Duodenal mucosa (tissue), 2 donors: Measurements from ENCODE around the gene MYCN.
"Not testable (repeated sequence)": the region's sequence is repeated elsewhere in the genome, so short reads cannot be mapped to it uniquely, and the experiment has no call there.

Experiments used
- H3K27ac ChIP-seq: one replicate; pipeline ENCODE4 v1.7.0; 2013; ENCODE audit warnings: low read depth, low read length
- H3K27me3 ChIP-seq, 2 donors: one replicate each; pipeline ENCODE4 v1.7.0; 2013; ENCODE audit warnings: low read length in 2 of 2, control low read depth in 1 of 2; ENCODE audit not compliant: insufficient read depth in 2 of 2, control insufficient read depth in 1 of 2
- H3K36me3 ChIP-seq, 2 donors: one replicate each; pipeline ENCODE4 v1.7.0; 2013; ENCODE audit warnings: low read length in 2 of 2, control low read depth in 1 of 2; ENCODE audit not compliant: insufficient read depth in 2 of 2, control insufficient read depth in 1 of 2
- H3K4me1 ChIP-seq, 2 donors: one replicate each; pipeline ENCODE4 v1.7.0; 2013; ENCODE audit warnings: low read length in 2 of 2, control low read depth in 1 of 2; ENCODE audit not compliant: insufficient read depth in 2 of 2, control insufficient read depth in 1 of 2
- H3K4me3 ChIP-seq, 2 donors: one replicate each; pipeline ENCODE4 v1.7.0; 2013; ENCODE audit warnings: low read length in 2 of 2, low read depth in 1 of 2
- H3K9ac ChIP-seq, 2 donors: one replicate each; pipeline ENCODE4 v1.7.0; 2013; ENCODE audit warnings: low read length in 2 of 2, low read depth in 1 of 2
- H3K9me3 ChIP-seq, 2 donors: one replicate each; pipeline ENCODE4 v1.7.0; 2013; ENCODE audit warnings: low read length in 2 of 2, control low read depth in 1 of 2; ENCODE audit not compliant: control insufficient read depth in 1 of 2

The MYCN gene

DNA sequence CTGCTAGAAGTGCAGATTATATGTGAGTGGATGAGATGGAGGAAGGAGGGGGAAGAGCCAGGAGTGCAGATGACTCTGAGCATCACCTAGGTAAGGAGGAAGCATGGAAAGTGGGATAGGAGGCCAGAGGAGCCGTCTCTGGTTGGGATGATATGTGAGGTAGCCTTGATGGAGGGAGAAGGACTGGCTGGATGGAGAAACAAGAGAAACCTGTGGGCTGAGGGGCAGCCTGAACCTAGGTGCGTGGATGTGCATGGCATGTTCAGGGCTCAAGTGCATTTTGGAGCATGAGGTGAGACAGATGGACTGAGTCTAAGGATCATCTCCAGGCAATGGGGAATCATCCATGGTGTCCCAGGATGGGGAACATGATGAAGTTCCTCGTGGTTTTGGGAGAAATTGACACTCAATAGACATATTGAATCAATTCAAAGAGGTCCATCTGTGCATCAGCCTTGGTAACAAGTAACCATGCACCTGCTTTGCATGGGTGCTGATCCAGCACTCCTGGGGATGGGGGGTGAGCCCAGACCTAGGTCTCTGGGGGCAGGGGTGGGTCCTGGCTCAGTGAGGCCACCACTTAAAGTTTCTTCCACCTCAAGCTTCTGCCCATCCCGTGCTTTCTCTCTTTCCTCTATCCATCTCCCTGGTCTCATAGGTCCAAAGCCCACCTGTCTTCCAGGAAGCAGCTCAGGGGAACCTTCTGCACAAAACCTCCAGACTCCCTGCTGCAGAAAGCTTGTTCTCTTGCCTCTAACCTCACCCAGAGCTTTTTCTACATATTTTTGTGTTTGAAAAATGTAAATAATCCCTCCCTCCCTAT lies 19.2 kb downstream of the MYCN start:
- Histone ChIP-seq H3K9me3 (no peaks in the 10 kb centered on the region), H3K4me3 (no peak overlapping the region), H3K9ac (no peak overlapping the region), H3K4me1 (no peaks in the 10 kb centered on the region), H3K27me3 (no peaks in the 10 kb centered on the region), H3K27ac (no peak overlapping the region), H3K36me3 (no peaks in the 10 kb centered on the region)

DNA sequence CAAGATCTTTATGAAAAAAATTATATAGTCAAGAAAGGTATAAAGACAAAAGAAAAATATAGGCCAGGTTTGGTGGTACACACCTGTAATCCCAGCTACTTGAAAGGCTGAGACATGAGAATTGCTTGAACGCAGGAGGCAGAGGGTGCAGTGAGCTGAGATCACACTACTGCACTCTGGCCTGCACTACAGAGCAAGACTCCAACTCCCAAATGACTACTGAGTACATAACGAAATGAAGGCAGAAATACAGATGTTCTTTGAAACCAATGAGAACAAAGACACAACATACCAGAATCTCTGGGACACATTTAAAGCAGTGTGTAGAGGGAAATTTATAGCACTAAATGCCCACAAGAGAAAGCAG lies 19.8 kb downstream of the MYCN start:
- H3K9ac ChIP-seq, H3K4me1 ChIP-seq, H3K4me3 ChIP-seq, H3K36me3 ChIP-seq, H3K27ac ChIP-seq, H3K27me3 ChIP-seq, H3K9me3 ChIP-seq: not testable (repeated sequence)

DNA sequence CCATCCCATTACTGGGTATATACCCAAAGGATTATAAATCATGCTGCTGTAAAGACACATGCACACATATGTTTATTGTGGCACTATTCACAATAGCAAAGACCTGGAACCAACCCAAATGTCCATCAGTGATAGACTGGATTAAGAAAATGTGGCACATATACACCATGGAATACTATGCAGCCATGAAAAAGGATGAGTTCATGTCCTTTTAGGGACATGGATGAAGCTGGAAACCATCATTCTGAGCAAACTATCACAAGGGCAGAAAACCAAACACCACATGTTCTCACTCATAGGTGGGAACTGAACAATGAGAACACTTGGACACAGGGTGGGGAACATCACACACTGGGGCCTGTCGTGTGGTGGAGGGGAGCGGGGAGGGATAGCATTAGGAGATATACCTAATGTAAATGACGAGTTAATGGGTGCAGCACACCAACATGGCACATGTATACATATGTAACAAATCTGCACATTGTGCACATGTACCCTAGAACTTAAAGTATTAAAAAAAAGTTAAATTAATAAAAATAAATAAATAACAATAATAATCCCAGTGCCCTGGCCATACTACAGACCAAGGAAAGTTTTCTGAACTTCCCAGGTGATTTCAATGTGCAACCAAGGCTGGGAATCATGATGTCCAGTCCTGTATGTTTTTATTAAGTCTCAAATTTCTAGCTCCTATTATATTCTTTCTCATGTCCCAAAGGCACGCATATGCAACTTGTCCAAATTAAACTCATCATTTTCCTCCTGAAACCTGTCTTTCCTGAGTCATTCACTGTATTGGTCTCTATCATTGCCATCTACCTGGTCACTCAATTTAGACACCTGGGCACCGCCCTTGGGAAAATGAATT lies 23.0 kb downstream of the MYCN start:
- H3K27ac ChIP-seq, H3K9me3 ChIP-seq, H3K4me3 ChIP-seq, H3K27me3 ChIP-seq, H3K9ac ChIP-seq, H3K36me3 ChIP-seq, H3K4me1 ChIP-seq: not testable (repeated sequence)

DNA sequence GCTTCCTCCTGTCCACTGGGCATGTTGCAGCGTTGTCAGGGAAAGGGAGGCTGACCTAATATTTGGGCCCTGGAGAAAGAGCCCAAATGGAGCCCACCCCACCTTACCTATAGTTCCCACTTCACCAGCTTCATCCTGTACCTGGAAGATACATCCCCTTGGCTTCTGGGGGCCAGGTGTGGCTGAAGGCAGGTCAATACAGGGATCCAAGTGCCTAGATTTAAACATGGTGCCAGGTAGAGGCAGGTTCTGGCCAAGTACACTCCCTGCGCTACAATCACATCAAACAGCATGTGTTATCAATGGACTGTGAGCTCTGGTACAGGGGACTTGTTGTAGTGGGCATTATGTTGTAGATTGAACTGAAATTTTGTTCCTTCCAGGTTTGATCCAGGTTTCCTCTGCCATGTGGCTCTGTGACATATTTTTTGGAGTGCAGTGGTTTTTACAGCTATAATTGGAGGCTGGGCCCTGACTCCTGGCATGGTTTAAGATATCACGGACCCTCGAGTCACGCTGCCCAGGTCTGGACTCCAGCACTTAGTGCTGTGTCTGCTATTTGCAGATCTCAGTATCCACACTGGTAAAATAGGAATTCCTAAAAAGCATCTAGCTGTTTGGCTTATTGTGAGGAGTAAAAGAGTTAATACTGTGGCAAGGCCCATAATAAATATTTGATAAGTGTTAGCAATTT lies 23.8 kb downstream of the MYCN start:
- Histone ChIP-seq H3K9me3 (no peaks in the 10 kb centered on the region), H3K4me3 (no peak overlapping the region), H3K36me3 (no peaks in the 10 kb centered on the region), H3K4me1 (no peaks in the 10 kb centered on the region), H3K27ac (no peak overlapping the region), H3K9ac (no peak overlapping the region), H3K27me3 (no peaks in the 10 kb centered on the region)

DNA sequence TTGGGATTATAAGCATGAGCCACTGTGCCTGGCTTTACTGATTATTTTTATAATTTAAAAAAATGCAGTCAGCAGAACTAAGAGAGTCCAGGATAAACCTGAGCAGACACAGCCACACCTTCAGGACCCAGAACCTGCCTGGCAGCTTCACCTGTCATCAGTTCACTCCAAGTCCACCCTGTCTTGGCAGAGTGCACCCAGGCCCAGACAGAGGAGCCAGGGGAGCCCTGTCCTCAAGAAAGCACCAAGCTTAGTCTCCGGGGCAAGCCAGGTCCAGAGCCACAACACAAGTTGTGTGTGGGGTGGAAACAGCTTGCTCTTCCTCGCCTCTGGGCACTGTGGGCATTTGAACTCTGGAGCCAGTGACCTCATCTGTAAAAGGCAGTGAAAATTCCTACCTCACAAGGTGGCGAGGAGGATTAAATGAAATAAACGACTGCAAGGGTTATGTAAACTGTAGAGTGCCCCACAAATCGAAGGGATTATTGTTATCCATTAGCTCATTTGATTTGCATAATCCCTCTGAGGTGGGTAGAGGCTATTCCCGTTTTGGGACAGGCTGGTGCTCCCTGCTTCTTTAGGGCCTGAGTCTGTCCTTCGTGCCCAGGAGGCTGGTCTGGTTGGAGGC lies 24.7 kb downstream of the MYCN start:
- Histone ChIP-seq H3K27me3 (no peaks in the 10 kb centered on the region), H3K36me3 (no peaks in the 10 kb centered on the region), H3K9ac (no peak overlapping the region), H3K27ac (no peak overlapping the region), H3K4me1 (no peaks in the 10 kb centered on the region), H3K4me3 (no peak overlapping the region), H3K9me3 (no peaks in the 10 kb centered on the region)

DNA sequence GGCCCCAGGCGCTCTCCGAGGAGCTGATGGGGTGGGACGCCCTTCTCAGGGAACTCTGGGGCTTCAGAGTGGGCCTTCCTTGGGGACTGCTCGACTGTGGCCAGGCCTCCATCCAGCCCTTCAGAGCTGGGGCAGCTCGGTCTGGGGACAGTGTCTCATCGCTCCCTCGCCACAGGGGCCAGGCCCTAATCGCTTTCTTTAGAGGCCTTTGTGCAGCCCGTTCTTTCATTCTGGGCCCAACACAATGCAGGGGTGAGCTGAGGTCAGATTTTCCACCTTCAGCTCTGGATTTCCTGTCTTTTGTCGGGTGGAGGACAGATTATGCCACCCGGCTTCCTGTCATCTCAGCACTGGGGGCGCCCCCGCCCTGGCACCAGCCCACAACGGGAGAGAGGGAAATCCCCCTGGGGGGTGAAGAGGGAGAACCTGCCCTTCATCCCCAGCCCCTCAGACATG lies 25.2 kb downstream of the MYCN start:
- Histone ChIP-seq H3K9ac (no peak overlapping the region), H3K4me3 (no peak overlapping the region), H3K4me1 (no peaks in the 10 kb centered on the region), H3K36me3 (no peaks in the 10 kb centered on the region), H3K9me3 (no peaks in the 10 kb centered on the region), H3K27ac (no peak overlapping the region), H3K27me3 (no peaks in the 10 kb centered on the region)

DNA sequence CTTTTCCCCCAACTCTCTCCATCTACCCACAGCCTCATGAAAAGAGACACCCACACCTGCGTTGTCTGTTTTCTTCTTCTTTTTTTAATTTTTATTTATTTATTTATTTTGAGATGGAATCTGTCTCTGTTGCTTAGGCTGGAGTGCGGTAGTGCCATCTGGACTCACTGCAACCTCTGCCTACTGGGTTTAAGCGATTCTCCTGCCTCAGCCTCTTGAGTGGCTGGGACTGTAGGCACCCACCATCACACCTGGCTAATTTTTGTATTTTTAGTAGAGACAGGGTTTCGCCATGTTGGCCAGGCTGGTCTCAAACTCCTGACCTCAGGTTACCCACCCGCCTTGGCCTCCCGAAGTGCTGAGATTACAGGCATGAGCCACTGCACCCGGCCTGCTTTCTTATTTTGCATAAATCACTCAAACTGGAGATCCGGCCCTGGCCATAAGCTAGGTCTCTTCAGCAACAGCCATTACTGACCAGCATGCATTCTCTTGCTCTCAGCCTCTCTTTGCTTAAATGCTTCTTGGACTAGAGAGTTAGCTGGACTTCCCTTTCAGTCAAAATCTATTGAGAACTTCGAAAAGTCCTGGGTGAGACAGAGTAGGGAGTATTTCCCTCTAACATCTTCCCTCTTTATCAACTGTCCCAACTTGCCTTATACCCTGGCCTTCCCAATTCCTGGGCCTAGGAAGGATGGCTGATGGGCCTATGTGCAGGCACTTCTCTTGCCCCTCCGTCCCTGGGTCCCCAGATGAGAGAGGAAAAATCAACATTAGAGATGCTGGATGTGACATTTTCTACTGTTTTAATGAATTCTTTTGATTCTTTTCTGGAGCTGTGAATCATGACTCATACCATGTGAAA lies 27.3 kb downstream of the MYCN start:
- Histone ChIP-seq H3K9me3 (no peaks in the 10 kb centered on the region), H3K27ac (no peak overlapping the region), H3K9ac (no peak overlapping the region), H3K27me3 (no peaks in the 10 kb centered on the region), H3K4me3 (no peak overlapping the region), H3K36me3 (no peaks in the 10 kb centered on the region), H3K4me1 (no peaks in the 10 kb centered on the region)

DNA sequence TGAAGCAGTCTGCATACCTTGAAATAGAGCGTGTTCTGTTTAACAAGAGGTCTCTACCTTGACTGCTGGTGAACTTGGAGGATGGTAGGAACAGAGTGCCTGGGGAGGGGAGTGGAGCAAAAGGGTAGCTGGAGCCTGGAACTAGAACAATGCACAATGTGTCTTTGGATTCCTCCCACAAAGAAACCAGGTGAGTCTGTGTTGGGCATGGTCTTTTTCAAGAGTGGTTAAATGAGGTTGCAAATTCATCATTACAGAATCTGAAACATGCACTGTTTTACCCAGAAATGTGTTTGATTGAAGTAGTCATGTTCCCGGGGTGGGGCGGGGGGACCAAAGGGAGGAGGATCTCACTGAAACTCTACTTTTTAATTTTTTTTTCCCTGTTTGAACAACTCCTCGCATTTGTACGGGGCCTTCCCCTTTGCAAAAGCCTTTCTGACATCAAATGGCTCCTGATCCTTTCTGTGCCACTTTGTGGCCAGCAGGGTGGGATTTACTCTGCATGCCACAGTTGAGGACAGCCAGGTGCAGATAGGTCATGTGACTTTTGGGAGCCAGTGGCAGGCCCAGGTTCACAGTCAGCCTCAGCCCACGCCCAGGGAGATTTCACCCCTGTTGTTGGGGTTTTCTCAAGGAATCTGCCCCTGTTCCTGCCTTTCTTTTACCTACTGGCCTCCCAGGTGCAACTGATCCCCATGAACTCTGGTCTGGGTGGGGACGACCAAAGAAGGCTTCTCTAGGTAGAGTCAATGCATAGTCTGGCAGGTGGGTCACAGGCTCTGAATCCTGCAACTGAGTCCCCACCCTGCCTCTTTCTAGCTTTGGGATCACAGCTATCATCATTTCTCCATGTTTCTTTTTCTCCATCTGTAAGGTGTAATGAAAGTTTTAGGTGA lies 28.2 kb downstream of the MYCN start:
- H3K4me3 ChIP-seq: no peak overlapping the region
- H3K27me3 ChIP-seq: no peaks in the 10 kb centered on the region
- no peaks in the 10 kb centered on the region for H3K4me1 ChIP-seq
- no peaks in the 10 kb centered on the region for H3K36me3 ChIP-seq
- H3K9ac ChIP-seq: no peak overlapping the region
- no peaks in the 10 kb centered on the region for H3K9me3 ChIP-seq
- no peak overlapping the region for H3K27ac ChIP-seq

DNA sequence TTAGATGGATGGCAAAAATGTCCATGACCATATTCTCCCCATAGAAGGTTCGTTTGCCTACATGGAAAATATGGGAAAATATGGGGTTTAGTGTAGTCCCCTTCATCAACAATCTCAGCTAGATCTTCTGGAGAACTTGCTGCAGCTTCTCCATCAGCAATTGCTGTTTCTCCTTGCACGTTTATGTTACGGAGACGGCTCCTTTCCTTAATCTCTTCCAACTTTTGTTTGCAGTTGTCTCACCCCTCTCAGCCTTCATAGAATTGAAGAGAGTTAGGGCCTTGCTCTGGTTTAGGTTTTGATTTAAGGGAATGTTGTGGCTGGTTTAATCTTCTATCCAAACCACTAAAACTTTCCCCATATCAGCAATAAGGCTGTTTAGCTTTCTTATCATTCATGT lies 28.9 kb downstream of the MYCN start:
- Histone ChIP-seq H3K9ac (no peak overlapping the region), H3K4me3 (no peak overlapping the region)

More for the DNA sequence above, 28.9 kb downstream of the MYCN start:
- H3K27me3 ChIP-seq: no peaks in the 10 kb centered on the region
- H3K36me3 ChIP-seq: no peaks in the 10 kb centered on the region
- H3K4me1 ChIP-seq: no peaks in the 10 kb centered on the region
- no peak overlapping the region for H3K27ac ChIP-seq
- H3K9me3 ChIP-seq: no peaks in the 10 kb centered on the region
